Measurements from ENCODE around the gene KCNQ1OT1.

Gene KCNQ1OT1

GRCh38 chr11:2716376-2717095, 16.7 kb upstream of the KCNQ1OT1 start (continued):
- TF ChIP-seq PATZ1 (CRISPR knock-in tag; IDR thresholded peaks at IDR 0.05; ENCODE audit: borderline replicate concordance): no peak

GRCh38 chr11:2715716-2716350, 16.0 kb upstream of the KCNQ1OT1 start:
- ATAC-seq: no peak
- TF ChIP-seq BACH2 (CRISPR knock-in tag; IDR thresholded peaks at IDR 0.05; ENCODE audit: borderline replicate concordance) (no peak), ZFP30 (CRISPR knock-in tag; IDR thresholded peaks at IDR 0.05) (no peak), PPARA (CRISPR knock-in tag; IDR thresholded peaks at IDR 0.05; ENCODE audit: borderline replicate concordance) (no peak), ZNF565 (CRISPR knock-in tag; conservative IDR thresholded peaks at IDR 0.05; ENCODE audit: low read depth) (no peak), POU6F1 (CRISPR knock-in tag; IDR thresholded peaks at IDR 0.05; ENCODE audit: borderline replicate concordance, low read depth) (no peak), ZNF70 (CRISPR knock-in tag; IDR thresholded peaks at IDR 0.05) (no peak), ZC3H10 (CRISPR knock-in tag; IDR thresholded peaks at IDR 0.05) (no peak), RARB (CRISPR knock-in tag; IDR thresholded peaks at IDR 0.05) (no peak)

GRCh38 chr11:2714871-2715270, 15.1 kb upstream of the KCNQ1OT1 start:
- TF ChIP-seq ZC3H10 (CRISPR knock-in tag; IDR thresholded peaks at IDR 0.05): no peak
- no peak for ATAC-seq

- no peak for TF ChIP-seq ZNF8 (CRISPR knock-in tag; IDR thresholded peaks at IDR 0.05)
- TF ChIP-seq ZFP3 (CRISPR knock-in tag; IDR thresholded peaks at IDR 0.05): no peak
- TF ChIP-seq SNAI2 (CRISPR knock-in tag; IDR thresholded peaks at IDR 0.05): no peak
- TF ChIP-seq ESRRG (CRISPR knock-in tag; IDR thresholded peaks at IDR 0.05): no peak
- TF ChIP-seq ARNTL (CRISPR knock-in tag; IDR thresholded peaks at IDR 0.05; ENCODE audit: borderline replicate concordance, low read depth): no peak
- TF ChIP-seq POU6F1 (CRISPR knock-in tag; IDR thresholded peaks at IDR 0.05; ENCODE audit: borderline replicate concordance, low read depth): no peak
- TF ChIP-seq CSDC2 (CRISPR knock-in tag; IDR thresholded peaks at IDR 0.05): no peak
- TF ChIP-seq PPARA (CRISPR knock-in tag; IDR thresholded peaks at IDR 0.05; ENCODE audit: borderline replicate concordance): no peak
- no peak for TF ChIP-seq PATZ1 (CRISPR knock-in tag; IDR thresholded peaks at IDR 0.05; ENCODE audit: borderline replicate concordance)
- TF ChIP-seq ZNF70 (CRISPR knock-in tag; IDR thresholded peaks at IDR 0.05): no peak
- TF ChIP-seq ZNF565 (CRISPR knock-in tag; conservative IDR thresholded peaks at IDR 0.05; ENCODE audit: low read depth): no peak
- no peak for ATAC-seq
These were observed 14.6 kb upstream of the KCNQ1OT1 start for GRCh38 chr11:2714463-2714800.

GRCh38 chr11:2713661-2714462, 14.1 kb upstream of the KCNQ1OT1 start:
- peak; percentile 57; the same call in 1 of the 2 replicates for TF ChIP-seq TCF4 (CRISPR knock-in tag; IDR thresholded peaks at IDR 0.05; ENCODE audit: borderline replicate concordance)
- no peak for TF ChIP-seq RARB (CRISPR knock-in tag; IDR thresholded peaks at IDR 0.05)
- ATAC-seq: peak; percentile 21; the same call in 1 of the 3 replicates
